Natural killer cell treated with Interleukin-12 subunit alpha and Interleukin-12 subunit beta and Interleukin-15 and Interleukin-18, amount 100 ng/mL, for 72 hours (primary cell): ENCODE measurements around the gene EIF2B5. TPM values are rescaled to one million over a fixed set of nuclear protein-coding genes. Genes with fewer than 3 reads are reported as not detected.

ENCODE experiments used
- ATAC-seq, 2 donors: fragments of 150-1000 bp; cut with Tn5 transposase in 1 of 2; sonication (Bioruptor Pico), chemical (Tn5 transposase) in 1 of 2; 2 replicates each; pipeline ENCODE4 v1.10.0; 2021
- DNase-seq: peaks from one replicate; pipeline ENCODE4 v3.0.0; 2022; ENCODE audit warnings: low spot score
- H3K27ac Mint-ChIP-seq, 2 donors: 1 replicate in 1 of 2; 2 replicates in 1 of 2; pipeline ENCODE4 v1.8.0; 2022; ENCODE audit warnings: mixed read lengths in 2 of 2, mild to moderate bottlenecking in 1 of 2, moderate library complexity in 1 of 2
- H3K27me3 Mint-ChIP-seq, 2 donors: 1 replicate in 1 of 2; 2 replicates in 1 of 2; pipeline ENCODE4 v1.8.0; 2022; ENCODE audit warnings: mixed read lengths in 2 of 2
- H3K36me3 Mint-ChIP-seq: one replicate; pipeline ENCODE4 v1.8.0; 2022; ENCODE audit warnings: mixed read lengths
- H3K4me1 Mint-ChIP-seq, 2 donors: 1 replicate in 1 of 2; 2 replicates in 1 of 2; pipeline ENCODE4 v1.8.0; 2022; ENCODE audit warnings: low read depth in 2 of 2, mixed read lengths in 2 of 2, mild to moderate bottlenecking in 1 of 2
- H3K4me3 Mint-ChIP-seq: one replicate; pipeline ENCODE4 v1.8.0; 2022; ENCODE audit warnings: mixed read lengths
- H3K9me3 Mint-ChIP-seq: 2 replicates; pipeline ENCODE4 v1.8.0; 2022; ENCODE audit warnings: mixed read lengths
- total RNA-seq, 2 donors: library from RNA; stranded (reverse); gene quantifications; one replicate each; pipeline ENCODE4 v1.2.3, GENCODE V29; 2022

Gene EIF2B5
- total RNA-seq, 2 donors from 2014 or later, result 63.0 to 91.9 TPM

DNA sequence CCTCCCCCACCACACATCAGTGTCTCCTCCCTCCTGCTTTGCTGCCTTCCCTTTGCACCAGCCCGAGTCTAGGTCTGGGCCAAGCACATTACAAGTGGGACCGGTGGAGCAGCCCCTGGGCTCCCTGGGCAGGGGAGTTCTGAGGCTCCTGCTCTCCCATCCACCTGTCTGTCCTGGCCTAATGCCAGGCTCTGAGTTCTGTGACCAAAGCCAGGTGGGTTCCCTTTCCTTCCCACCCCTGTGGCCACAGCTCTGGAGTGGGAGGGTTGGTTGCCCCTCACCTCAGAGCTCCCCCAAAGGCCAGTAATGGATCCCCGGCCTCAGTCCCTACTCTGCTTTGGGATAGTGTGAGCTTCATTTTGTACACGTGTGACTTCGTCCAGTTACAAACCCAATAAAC lies 48.5 kb downstream of the EIF2B5 start:
- Mint-ChIP-seq H3K27me3 (no peaks in the 10 kb centered on the region), H3K4me1 (peaks cover 30 to 33% of the 10 kb centered on the region in 2 donors), H3K27ac (peak overlapping the region in 1 of 2 donors; percentile 16), H3K4me3 (no peak overlapping the region), H3K36me3 (peaks cover 15% of the 10 kb centered on the region), H3K9me3 (no peaks in the 10 kb centered on the region)
- ATAC-seq (no peak), DNase-seq (no peak)

DNA sequence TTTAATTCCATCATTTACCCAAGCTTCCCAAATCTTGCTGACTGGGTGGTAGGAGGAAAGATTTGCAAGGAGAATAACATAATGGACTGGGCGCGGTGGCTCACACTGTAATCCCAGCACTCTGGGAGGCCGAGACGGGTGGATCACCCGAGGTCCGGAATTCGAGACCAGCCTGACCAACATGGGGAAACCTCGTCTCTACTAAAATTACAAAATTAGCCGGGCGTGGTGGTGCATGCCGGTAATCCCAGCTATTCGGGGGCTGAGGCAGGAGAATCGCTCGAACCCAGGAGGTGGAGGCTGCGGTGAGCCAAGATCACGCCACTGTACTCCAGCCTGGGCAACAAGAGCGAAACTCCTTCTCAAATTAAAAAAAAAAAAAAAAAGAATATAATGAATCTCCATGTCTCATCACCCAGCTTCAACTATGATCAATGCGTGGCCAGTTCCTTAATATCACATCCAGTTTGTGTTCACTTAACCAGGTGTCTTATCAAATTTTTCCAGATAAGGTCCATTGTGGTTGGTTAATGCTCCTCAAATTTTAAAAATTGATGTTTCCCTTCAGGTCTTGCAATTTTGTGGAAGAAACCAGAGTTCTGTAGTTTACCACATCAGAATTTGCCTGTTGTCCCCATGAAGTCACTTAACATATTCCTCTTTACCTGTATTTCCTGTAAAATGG lies 49.5 kb downstream of the EIF2B5 start:
- peaks cover 15% of the 10 kb centered on the region for H3K36me3 Mint-ChIP-seq
- ATAC-seq, result no peak

DNA sequence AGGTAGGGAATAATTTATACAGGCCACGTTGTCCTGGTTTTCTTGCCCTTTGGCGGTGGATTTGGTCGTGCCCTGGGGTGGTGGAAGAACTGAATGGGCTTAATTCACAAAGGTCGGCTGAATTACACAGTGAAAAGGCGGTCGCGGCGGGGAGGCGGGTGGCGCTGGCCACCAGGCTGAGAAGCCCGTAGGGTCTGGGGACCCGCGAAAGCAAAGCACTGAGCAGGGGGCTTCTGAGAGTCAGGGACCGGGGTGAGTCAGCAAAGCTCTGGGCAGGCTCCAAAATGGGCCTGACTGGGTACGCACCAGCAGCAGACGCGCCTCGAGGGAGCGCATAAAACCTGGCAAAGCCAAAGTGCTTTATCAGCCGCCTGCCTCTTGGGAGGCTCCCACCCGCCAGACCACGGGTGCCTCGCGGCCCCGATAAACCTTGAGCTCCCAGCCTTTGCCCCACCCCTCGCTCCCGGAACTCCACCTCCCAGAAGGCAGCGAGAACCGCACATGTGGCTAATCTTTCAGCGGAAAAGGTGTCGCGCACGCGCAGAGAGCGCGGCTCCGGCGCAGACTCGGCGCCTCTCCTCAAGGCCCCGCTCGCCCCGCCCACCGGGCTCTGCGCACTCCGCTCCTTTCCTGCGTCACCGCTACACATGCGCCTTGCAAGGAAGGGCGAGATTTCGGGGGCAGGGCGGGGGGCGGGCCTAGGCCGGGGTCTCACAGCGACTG lies 50.5 kb downstream of the EIF2B5 start:
- no peaks in the 10 kb centered on the region for H3K9me3 Mint-ChIP-seq
- peaks cover 25% of the 10 kb centered on the region for H3K36me3 Mint-ChIP-seq
- peak; percentile 99 for DNase-seq
- H3K4me3 Mint-ChIP-seq, result peak overlapping the region; percentile 98
- peaks cover 39 to 41% of the 10 kb centered on the region in 2 donors for H3K4me1 Mint-ChIP-seq
- ATAC-seq, result peak; percentile 94 to 96
- peak overlapping the region; percentile 79 to 95 for H3K27ac Mint-ChIP-seq
- no peaks in the 10 kb centered on the region for H3K27me3 Mint-ChIP-seq

More for the DNA sequence above, 49.5 kb downstream of the EIF2B5 start:
- H3K27me3 Mint-ChIP-seq, result no peaks in the 10 kb centered on the region
- DNase-seq, result no peak
- H3K4me1 Mint-ChIP-seq, result peaks cover 35 to 36% of the 10 kb centered on the region in 2 donors
- peak overlapping the region; percentile 79 to 95 for H3K27ac Mint-ChIP-seq
- peak overlapping the region; percentile 98 for H3K4me3 Mint-ChIP-seq
- no peaks in the 10 kb centered on the region for H3K9me3 Mint-ChIP-seq

DNA sequence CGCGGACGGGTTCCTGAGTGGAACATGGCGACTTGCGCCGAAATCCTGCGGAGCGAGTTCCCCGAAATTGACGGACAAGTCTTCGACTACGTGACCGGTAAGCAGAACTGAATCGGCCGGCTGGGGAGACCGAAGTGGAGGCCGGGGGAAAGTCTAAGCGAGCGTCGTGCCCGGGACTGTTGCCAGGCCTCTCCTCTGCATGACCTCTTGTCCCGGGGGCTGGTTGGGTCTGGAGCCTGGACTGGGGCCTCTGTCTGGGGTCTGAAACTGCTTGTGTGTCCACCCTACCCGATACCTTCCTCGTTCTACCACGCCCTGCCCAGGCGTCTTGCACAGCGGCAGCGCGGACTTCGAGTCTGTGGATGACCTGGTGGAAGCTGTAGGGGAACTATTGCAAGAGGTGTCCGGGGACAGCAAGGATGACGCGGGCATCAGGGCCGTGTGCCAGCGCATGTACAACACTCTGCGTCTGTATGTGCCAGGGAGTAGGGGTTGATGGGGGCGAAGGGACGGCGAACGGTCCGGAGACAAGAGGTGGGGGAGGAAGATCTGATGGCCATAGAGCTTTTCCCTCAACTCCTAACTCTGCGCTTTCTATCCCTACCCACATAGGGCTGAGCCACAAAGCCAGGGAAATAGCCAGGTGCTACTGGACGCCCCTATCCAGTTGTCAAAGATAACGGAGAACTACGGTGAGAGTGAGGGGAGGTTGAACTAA lies 51.2 kb downstream of the EIF2B5 start, which contains the start of gene ABCF3:
TSS of gene ABCF3 (plus strand) at position 16 of the 718 bp plus-strand sequence. CDS start at position 25, 9 bp downstream.
- H3K27me3 Mint-ChIP-seq, result no peaks in the 10 kb centered on the region
- peak; percentile 53 to 55 for ATAC-seq

GRCh38 chr3:184186902-184187207 lies 51.7 kb downstream of the EIF2B5 start:
- DNase-seq (no peak), ATAC-seq (no peak)
- peak overlapping the region; percentile 79 to 95 for H3K27ac Mint-ChIP-seq
- no peaks in the 10 kb centered on the region for H3K27me3 Mint-ChIP-seq
- H3K36me3 Mint-ChIP-seq, result peaks cover 25% of the 10 kb centered on the region
- H3K9me3 Mint-ChIP-seq, result no peaks in the 10 kb centered on the region
- H3K4me1 Mint-ChIP-seq, result peaks cover 39 to 41% of the 10 kb centered on the region in 2 donors
- peak overlapping the region; percentile 98 for H3K4me3 Mint-ChIP-seq

More for the DNA sequence above, 51.2 kb downstream of the EIF2B5 start, which contains the start of gene ABCF3:
- Mint-ChIP-seq H3K4me3 (peak within 1 kb of the TSS; percentile 98), H3K36me3 (peaks cover 25% of the 10 kb centered on the region), H3K4me1 (peaks cover 39 to 41% of the 10 kb centered on the region in 2 donors), H3K27ac (peak within 1 kb of the TSS; percentile 79 to 95), H3K9me3 (no peaks in the 10 kb centered on the region)
- DNase-seq, result no peak

- H3K27ac Mint-ChIP-seq, result peak overlapping the region in 1 of 2 donors; percentile 95
- peaks cover 39 to 41% of the 10 kb centered on the region in 2 donors for H3K4me1 Mint-ChIP-seq
- ATAC-seq (no peak), DNase-seq (no peak)
- peaks cover 30% of the 10 kb centered on the region for H3K36me3 Mint-ChIP-seq
- no peaks in the 10 kb centered on the region for H3K9me3 Mint-ChIP-seq
- H3K27me3 Mint-ChIP-seq, result no peaks in the 10 kb centered on the region
- H3K4me3 Mint-ChIP-seq, result peak overlapping the region; percentile 98
Measured at GRCh38 chr3:184188080-184188479, 52.9 kb downstream of the EIF2B5 start.

DNA sequence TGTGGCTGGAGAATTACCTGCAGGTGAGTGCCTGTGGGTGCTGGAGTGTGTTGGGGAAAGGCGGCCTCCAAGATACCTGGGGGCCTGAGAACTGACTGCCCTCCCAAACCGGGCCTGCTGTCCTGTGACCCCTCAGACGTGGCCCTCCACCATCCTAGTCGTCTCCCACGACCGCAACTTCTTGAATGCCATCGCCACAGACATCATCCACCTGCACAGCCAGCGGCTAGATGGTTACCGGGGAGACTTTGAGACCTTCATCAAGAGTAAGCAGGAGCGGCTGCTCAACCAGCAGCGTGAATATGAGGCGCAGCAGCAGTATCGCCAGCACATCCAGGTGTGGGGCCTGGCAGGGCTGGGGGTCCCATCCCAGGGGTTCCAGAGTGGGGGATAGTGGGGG lies 54.3 kb downstream of the EIF2B5 start:
- no peak for ATAC-seq
- no peak overlapping the region for H3K27ac Mint-ChIP-seq
- H3K4me3 Mint-ChIP-seq, result no peak overlapping the region
- H3K36me3 Mint-ChIP-seq, result peaks cover 32% of the 10 kb centered on the region
- peaks cover 41 to 42% of the 10 kb centered on the region in 2 donors for H3K4me1 Mint-ChIP-seq
- no peaks in the 10 kb centered on the region for H3K27me3 Mint-ChIP-seq
- no peaks in the 10 kb centered on the region for H3K9me3 Mint-ChIP-seq
- no peak for DNase-seq

DNA sequence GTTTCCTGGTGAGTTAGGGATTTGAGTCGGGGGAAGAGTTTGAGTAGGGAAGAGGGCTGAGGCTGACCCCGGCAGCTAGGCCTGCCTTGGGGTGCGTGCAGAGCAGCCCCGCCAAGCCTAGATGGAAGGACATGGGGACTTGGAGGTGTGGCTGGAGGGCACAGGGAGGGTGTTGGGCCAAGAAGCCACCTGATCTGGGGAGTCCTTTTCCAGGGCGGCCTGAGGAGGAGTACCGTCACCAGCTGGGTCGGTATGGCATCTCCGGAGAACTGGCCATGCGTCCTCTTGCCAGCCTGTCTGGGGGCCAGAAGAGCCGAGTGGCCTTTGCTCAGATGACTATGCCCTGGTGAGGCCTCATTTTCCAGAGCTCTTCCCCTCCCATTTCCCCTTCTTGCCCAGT lies 57.7 kb downstream of the EIF2B5 start:
- DNase-seq, result no peak
- no peak for ATAC-seq
- H3K4me1 Mint-ChIP-seq, result peaks cover 15 to 19% of the 10 kb centered on the region in 2 donors
- H3K9me3 Mint-ChIP-seq, result no peaks in the 10 kb centered on the region
- H3K4me3 Mint-ChIP-seq, result no peak overlapping the region
- H3K36me3 Mint-ChIP-seq, result peaks cover 25% of the 10 kb centered on the region
- no peak overlapping the region for H3K27ac Mint-ChIP-seq
- no peaks in the 10 kb centered on the region for H3K27me3 Mint-ChIP-seq

- Mint-ChIP-seq H3K36me3 (peaks cover 22% of the 10 kb centered on the region), H3K4me3 (no peak overlapping the region)
- ATAC-seq, result no peak
Measured at GRCh38 chr3:184193991-184194539, 58.9 kb downstream of the EIF2B5 start.

More at GRCh38 chr3:184193991-184194539, 58.9 kb downstream of the EIF2B5 start:
- DNase-seq, result no peak
- Mint-ChIP-seq H3K27me3 (no peaks in the 10 kb centered on the region), H3K27ac (no peak overlapping the region), H3K9me3 (no peaks in the 10 kb centered on the region), H3K4me1 (peaks cover 5 to 8% of the 10 kb centered on the region in 2 donors)

Other genes with a start within 250 kb of the EIF2B5 start
- 10 to 100 TPM; 16.3 to 33.6 TPM for gene ABCC5, start 117.5 kb upstream of the EIF2B5 start, total RNA-seq
- gene HTR3D, start 103.6 kb upstream of the EIF2B5 start, total RNA-seq, result not detected
- not detected for gene HTR3C, start 82.3 kb upstream of the EIF2B5 start, total RNA-seq
- not detected for gene HTR3E, start 38.3 kb upstream of the EIF2B5 start, total RNA-seq
- 10 to 100 TPM; 52.3 to 60.3 TPM for gene DVL3, start 20.0 kb downstream of the EIF2B5 start, total RNA-seq
- 100 to 1,000 TPM; 190 to 242 TPM for gene AP2M1, start 39.5 kb downstream of the EIF2B5 start, total RNA-seq
- gene ABCF3, start 50.8 kb downstream of the EIF2B5 start, total RNA-seq, result 100 to 1,000 TPM; 102 to 144 TPM
- not detected for gene VWA5B2, start 94.2 kb downstream of the EIF2B5 start, total RNA-seq
- 10 to 100 TPM; 52.2 to 80.2 TPM for gene ALG3, start 113.6 kb downstream of the EIF2B5 start, total RNA-seq
- gene EEF1AKMT4, start 114.3 kb downstream of the EIF2B5 start, total RNA-seq, result 10 to 100 TPM; 11.9 to 16.8 TPM
- 1 to 10 TPM in 1 of 2 donors, under 1 TPM in 1; 0.53 to 1.2 TPM for gene CAMK2N2, start 126.2 kb downstream of the EIF2B5 start, total RNA-seq
- gene ECE2, start 140.7 kb downstream of the EIF2B5 start, total RNA-seq, result not detected
- 100 to 1,000 TPM; 285 to 328 TPM for gene PSMD2, start 163.9 kb downstream of the EIF2B5 start, total RNA-seq
- 100 to 1,000 TPM; 535 to 855 TPM for gene EIF4G1, start 179.2 kb downstream of the EIF2B5 start, total RNA-seq
- gene FAM131A, start 202.2 kb downstream of the EIF2B5 start, total RNA-seq, result 1 to 10 TPM; 3.2 to 5.8 TPM
- gene CLCN2, start 226.2 kb downstream of the EIF2B5 start, total RNA-seq, result 10 to 100 TPM in 1 of 2 donors, 1 to 10 TPM in 1; 6.5 to 10.5 TPM
- 100 to 1,000 TPM; 111 to 142 TPM for gene POLR2H, start 226.4 kb downstream of the EIF2B5 start, total RNA-seq
- not detected for gene THPO, start 242.8 kb downstream of the EIF2B5 start, total RNA-seq
- gene CHRD, start 244.7 kb downstream of the EIF2B5 start, total RNA-seq, result not detected